ENCODE results near the gene CD2. TPM values are rescaled to one million over a fixed set of nuclear protein-coding genes. Genes with fewer than 3 reads are reported as not detected.

CD2 gene
- total RNA-seq, 1 experiment from 2014 or later: not detected

DNA sequence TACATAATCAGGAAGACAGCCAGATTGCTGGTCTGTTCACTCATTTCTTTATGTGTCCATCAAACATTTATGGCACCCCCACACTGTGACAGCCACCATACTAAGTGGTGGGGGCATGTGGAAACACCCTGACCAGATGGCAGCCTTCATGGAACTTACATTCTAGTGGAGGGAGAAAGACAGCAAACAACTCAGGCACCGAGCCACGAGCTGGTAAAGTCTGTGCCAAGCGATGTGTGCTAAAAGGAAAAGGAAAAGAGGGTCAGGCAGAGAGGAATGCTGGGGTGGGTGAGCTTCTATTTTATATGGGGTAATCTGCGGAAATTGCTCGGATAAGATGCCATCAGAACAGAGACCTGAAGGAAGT lies 33.2 kb upstream of the CD2 start:
- TF ChIP-seq, protein P1, sequence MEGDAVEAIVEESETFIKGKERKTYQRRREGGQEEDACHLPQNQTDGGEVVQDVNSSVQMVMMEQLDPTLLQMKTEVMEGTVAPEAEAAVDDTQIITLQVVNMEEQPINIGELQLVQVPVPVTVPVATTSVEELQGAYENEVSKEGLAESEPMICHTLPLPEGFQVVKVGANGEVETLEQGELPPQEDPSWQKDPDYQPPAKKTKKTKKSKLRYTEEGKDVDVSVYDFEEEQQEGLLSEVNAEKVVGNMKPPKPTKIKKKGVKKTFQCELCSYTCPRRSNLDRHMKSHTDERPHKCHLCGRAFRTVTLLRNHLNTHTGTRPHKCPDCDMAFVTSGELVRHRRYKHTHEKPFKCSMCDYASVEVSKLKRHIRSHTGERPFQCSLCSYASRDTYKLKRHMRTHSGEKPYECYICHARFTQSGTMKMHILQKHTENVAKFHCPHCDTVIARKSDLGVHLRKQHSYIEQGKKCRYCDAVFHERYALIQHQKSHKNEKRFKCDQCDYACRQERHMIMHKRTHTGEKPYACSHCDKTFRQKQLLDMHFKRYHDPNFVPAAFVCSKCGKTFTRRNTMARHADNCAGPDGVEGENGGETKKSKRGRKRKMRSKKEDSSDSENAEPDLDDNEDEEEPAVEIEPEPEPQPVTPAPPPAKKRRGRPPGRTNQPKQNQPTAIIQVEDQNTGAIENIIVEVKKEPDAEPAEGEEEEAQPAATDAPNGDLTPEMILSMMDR (IDR thresholded peaks at IDR 0.05; ENCODE audit: unreplicated experiment): no peak
- Mint-ChIP-seq H3K9me3 (ENCODE audit: unreplicated experiment) (no peaks in the 10 kb centered on the region), H3K27me3 (ENCODE audit: insufficient read depth, unreplicated experiment) (no peaks in the 10 kb centered on the region), H3K4me3 (ENCODE audit: unreplicated experiment) (no peak overlapping the region), H3K36me3 (ENCODE audit: insufficient read depth, unreplicated experiment) (no peaks in the 10 kb centered on the region), H3K4me1 (ENCODE audit: insufficient read depth, unreplicated experiment) (peaks cover 7% of the 10 kb centered on the region), H3K27ac (ENCODE audit: low read depth, unreplicated experiment) (no peak overlapping the region)
- no peak for DNase-seq (ENCODE audit: unreplicated experiment)
- no TSS peak for BruUV-seq (replicated peaks)
- CTCF ChIA-PET: no interaction called here
- intact Hi-C loops (cut with micrococcal nuclease): loop anchor here (10.0 kb wide), 1 partner anchor 404 kb away; the partner anchor contains the start of gene TRIM45
- POLR2A ChIA-PET: no interaction called here

DNA sequence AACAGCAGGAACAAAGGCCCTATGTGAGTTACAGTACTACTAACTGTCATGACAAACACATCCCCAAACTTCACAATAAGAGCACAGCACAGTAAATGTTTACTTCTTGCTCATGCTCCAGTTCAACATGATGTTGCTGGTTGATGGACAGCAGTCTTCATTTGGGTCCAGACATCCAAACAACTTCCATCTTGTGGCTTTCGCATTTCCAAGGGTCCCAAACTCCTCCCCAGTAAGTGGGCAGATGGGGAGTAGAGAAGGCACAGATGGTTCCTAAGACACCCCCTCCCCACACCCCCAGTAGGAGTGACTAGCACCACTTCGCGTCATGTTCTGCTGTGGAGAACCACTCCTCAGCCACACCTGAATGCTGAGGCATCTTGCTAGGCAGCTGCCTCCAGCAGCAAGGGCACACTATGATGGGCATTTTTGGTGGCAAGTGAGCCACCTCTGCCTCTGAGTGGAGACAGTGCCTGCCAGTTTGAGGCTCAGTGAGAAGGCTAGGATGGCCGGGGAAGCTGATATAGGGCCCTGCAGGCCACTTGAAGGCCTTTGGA lies 32.7 kb upstream of the CD2 start:
- ChIA-PET POLR2A (interaction anchor here (1.1 to 1.3 kb wide), 4 partner anchors 9 to 335 kb away, joined by 3 to 6 read pairs (median 4); no protein-coding TSS in a partner anchor), CTCF (interaction anchor here (2.4 kb wide), 1 partner anchor 148 kb away, joined by 14 read pairs; no protein-coding TSS in a partner anchor)

GRCh38 chr1:116722016-116722838 lies 32.0 kb upstream of the CD2 start:
- POLR2A ChIA-PET: interaction anchor here (0.6 to 1.3 kb wide), 9 partner anchors 10 to 338 kb away, joined by 3 to 6 read pairs (median 3); partner anchors contain the start of gene TTF2
- Mint-ChIP-seq H3K36me3 (ENCODE audit: insufficient read depth, unreplicated experiment) (no peaks in the 10 kb centered on the region), H3K4me3 (ENCODE audit: unreplicated experiment) (no peak overlapping the region), H3K27ac (ENCODE audit: low read depth, unreplicated experiment) (no peak overlapping the region), H3K27me3 (ENCODE audit: insufficient read depth, unreplicated experiment) (no peaks in the 10 kb centered on the region), H3K9me3 (ENCODE audit: unreplicated experiment) (no peaks in the 10 kb centered on the region), H3K4me1 (ENCODE audit: insufficient read depth, unreplicated experiment) (peaks cover 7% of the 10 kb centered on the region)
- peak; percentile 75 for DNase-seq (ENCODE audit: unreplicated experiment)
- intact Hi-C loops (cut with micrococcal nuclease): loop anchor here (1.0 to 10.0 kb wide), 2 partner anchors 148 to 403 kb away; partner anchors contain the start of gene TRIM45
- CTCF ChIA-PET: interaction anchor here (0.5 to 6.4 kb wide), 7 partner anchors 11 to 1972 kb away, joined by 3 to 42 read pairs (median 4); no protein-coding TSS in a partner anchor
- BruUV-seq (replicated peaks): no TSS peak
- TF ChIP-seq, protein P1 (IDR thresholded peaks at IDR 0.05; ENCODE audit: unreplicated experiment): no peak

More for the DNA sequence above, 32.7 kb upstream of the CD2 start:
- Mint-ChIP-seq H3K27me3 (ENCODE audit: insufficient read depth, unreplicated experiment) (no peaks in the 10 kb centered on the region), H3K9me3 (ENCODE audit: unreplicated experiment) (no peaks in the 10 kb centered on the region), H3K4me1 (ENCODE audit: insufficient read depth, unreplicated experiment) (peaks cover 7% of the 10 kb centered on the region), H3K27ac (ENCODE audit: low read depth, unreplicated experiment) (no peak overlapping the region), H3K4me3 (ENCODE audit: unreplicated experiment) (no peak overlapping the region), H3K36me3 (ENCODE audit: insufficient read depth, unreplicated experiment) (no peaks in the 10 kb centered on the region)
- TF ChIP-seq, protein P1 (IDR thresholded peaks at IDR 0.05; ENCODE audit: unreplicated experiment): no peak
- intact Hi-C loops (cut with micrococcal nuclease): loop anchor here (1.0 to 10.0 kb wide), 2 partner anchors 147 to 403 kb away; partner anchors contain the start of gene TRIM45
- DNase-seq (ENCODE audit: unreplicated experiment): no peak
- BruUV-seq (replicated peaks): no TSS peak
